OCI-LY7 (cell line): ENCODE results near the gene OR2V2.

ENCODE experiments used
- CTCF ChIP-seq: fragments of 200-600 bp; sonication (generic); conservative IDR thresholded peaks from 2 replicates; pipeline ENCODE4 v1.5.1; 2014; ENCODE audit warnings: mild to moderate bottlenecking, antibody characterized with exemption, low read length, moderate library complexity, mixed read lengths
- EZH2phosphoT487 ChIP-seq: fragments of 200-600 bp; sonication (generic); IDR thresholded peaks from 2 replicates; pipeline ENCODE4 v1.6.1; 2018; ENCODE audit warnings: low read depth, borderline replicate concordance, mild to moderate bottlenecking, mixed run types, antibody characterized with exemption, low read length, moderate library complexity, mixed read lengths

- TF ChIP-seq CTCF, result no peak
- TF ChIP-seq EZH2phosphoT487, result no peak
Observed at GRCh38 chr5:181100121-181100875, 47.1 kb upstream of the OR2V2 start.
